ENCODE results near the gene MACIR.

DNA sequence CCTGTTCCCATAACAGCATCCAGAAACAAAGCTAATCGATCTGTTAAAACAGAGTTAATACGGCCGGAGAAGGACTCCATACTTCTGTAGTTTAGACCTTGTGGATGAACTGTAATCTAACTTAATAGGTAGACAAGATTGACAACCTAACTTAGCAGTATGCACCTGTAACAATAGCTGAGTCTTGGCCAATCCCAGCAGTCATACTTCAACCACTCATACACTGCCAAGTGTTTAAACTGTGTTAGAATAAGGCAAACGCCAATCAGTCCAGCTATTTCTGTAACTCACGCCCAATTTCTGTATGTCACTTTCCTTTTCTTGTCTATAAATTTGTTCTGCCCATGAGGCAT is 33.7 kb upstream of the MACIR start:
- no peak for TF ChIP-seq POLR2AphosphoS5 (IDR thresholded peaks at IDR 0.05; ENCODE audit: insufficient read depth, low read depth, low read length)
- TF ChIP-seq, protein P1, sequence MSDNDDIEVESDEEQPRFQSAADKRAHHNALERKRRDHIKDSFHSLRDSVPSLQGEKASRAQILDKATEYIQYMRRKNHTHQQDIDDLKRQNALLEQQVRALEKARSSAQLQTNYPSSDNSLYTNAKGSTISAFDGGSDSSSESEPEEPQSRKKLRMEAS (IDR thresholded peaks at IDR 0.05; ENCODE audit: insufficient read depth, insufficient read length), result no peak
- no peak for TF ChIP-seq EZH2 (IDR thresholded peaks at IDR 0.05; ENCODE audit: borderline replicate concordance, low read depth, low read length, severe bottlenecking)
- TF ChIP-seq, protein P2, sequence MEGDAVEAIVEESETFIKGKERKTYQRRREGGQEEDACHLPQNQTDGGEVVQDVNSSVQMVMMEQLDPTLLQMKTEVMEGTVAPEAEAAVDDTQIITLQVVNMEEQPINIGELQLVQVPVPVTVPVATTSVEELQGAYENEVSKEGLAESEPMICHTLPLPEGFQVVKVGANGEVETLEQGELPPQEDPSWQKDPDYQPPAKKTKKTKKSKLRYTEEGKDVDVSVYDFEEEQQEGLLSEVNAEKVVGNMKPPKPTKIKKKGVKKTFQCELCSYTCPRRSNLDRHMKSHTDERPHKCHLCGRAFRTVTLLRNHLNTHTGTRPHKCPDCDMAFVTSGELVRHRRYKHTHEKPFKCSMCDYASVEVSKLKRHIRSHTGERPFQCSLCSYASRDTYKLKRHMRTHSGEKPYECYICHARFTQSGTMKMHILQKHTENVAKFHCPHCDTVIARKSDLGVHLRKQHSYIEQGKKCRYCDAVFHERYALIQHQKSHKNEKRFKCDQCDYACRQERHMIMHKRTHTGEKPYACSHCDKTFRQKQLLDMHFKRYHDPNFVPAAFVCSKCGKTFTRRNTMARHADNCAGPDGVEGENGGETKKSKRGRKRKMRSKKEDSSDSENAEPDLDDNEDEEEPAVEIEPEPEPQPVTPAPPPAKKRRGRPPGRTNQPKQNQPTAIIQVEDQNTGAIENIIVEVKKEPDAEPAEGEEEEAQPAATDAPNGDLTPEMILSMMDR (IDR thresholded peaks at IDR 0.05; ENCODE audit: extremely low read depth in 1 of 2, insufficient read depth in 1 of 2, low read depth in 1 of 2, low read length in 2 of 2), result no peak
- no peak for TF ChIP-seq POLR2A (IDR thresholded peaks at IDR 0.05; ENCODE audit: low read depth, low read length)
